Stimulated activated CD8-positive, alpha-beta memory T cell treated with anti-CD3 and anti-CD28 coated beads, Interleukin-4, amount 100 ng/mL, for 48 hours (primary cell): ENCODE results near the gene ANKDD1A.

Experiments
- DNase-seq: peaks from one replicate; pipeline ENCODE4 v3.0.0-alpha.2; 2020

ANKDD1A gene

DNA sequence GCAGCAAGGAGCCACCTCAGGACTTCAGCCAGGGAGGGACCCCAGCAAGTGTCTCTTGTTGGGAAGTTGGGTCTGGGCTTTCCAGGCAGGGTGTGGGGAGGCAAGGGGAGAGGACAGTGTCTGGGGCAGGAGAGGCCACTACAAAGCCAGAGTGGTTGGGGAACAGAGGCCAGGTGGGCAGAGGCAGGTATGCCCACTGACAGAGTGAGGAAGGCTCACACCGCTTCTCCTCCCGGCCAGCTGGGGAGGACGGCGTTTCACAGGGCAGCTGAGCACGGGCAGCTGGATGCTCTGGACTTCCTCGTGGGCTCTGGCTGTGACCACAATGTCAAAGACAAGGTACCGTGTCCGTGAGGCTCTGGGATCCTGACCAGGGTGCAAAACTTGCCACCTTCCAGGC, 15.0 kb downstream of the ANKDD1A start:
- DNase-seq = no peak

DNA sequence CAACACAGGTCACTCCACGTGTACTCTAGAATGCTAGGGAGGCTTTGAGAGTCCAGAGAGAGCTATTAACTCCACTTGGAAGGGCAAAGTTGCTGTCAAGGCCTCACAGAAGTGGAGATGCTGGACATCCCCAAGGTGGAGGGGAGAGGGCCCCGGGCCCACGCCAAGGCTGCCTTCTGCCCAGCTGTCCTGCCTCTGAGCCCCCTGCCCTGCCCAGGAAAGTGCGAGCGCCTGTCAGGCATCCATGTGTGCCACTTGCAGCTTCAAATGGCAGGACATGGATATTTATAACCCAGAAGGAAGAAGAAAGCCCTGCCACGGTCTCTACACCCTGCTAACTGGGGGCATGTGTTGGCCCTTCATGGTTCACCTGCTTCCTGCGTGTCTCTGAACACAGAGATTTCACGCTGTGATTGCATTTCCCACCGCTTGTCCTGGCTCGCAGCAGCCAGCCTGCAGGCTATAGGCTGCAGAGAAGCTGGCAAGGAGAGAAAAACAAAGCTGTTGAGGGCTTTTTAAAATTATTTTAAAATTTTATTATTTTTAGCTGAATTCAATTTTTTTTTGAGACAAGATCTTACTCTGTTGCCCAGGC, 17.0 kb downstream of the ANKDD1A start:
- no peak for DNase-seq

DNA sequence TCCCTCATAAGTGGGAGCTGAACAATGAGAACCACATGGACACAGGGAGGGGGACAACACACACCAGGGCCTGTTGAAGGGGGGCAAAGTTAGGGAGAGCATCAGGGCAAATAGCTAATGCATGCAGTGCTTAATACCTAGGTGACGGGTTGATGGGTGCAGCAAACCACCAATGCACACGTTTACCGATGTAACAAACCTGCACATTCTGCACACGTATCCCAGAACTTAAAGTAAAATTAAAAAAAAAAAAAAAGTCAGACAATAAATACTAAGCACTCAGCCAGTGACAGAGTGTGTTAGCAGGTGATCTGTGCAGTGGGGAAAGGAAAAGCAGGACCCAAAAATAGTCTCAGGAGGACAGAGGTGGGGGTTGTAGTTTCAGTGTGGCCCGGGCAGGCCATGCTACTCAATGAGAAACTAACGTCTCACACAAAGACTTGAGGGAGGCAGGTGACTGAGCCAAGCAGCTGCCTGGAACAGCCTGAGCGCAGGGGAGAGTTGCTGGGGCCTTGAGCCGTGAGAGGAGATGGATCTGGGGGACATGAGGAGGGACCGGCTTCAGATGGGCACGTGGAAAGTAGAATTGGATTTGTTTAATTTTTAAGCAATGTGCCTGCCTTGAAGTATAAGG, 18.4 kb downstream of the ANKDD1A start:
- no peak for DNase-seq

DNA sequence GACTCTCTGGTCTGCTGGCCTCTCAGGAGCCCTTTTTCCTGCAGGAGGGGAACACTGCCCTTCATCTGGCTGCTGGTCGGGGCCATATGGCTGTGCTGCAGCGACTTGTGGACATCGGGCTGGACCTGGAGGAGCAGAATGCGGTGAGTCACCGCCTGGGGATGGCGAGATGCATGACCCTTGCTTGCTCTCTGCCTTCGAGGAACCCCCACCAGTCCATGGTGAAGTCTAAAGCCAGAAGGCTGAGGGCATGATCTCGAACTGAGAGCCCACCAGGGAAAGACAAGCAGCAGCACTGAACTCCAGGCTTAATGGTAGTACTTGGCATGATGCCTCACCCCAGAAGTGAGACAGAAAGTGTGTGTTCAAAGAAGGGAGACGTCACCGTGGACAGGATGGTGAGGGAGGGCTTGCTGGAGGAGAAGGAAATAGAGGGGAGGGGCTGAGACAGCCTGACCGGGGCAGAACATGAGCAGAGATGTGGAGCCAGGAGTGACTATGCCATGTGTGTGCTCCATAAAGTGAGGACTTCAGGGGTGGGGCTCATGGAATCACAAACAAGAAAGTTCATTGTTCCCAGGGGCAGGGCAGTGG, 19.2 kb downstream of the ANKDD1A start:
- DNase-seq = no peak

DNA sequence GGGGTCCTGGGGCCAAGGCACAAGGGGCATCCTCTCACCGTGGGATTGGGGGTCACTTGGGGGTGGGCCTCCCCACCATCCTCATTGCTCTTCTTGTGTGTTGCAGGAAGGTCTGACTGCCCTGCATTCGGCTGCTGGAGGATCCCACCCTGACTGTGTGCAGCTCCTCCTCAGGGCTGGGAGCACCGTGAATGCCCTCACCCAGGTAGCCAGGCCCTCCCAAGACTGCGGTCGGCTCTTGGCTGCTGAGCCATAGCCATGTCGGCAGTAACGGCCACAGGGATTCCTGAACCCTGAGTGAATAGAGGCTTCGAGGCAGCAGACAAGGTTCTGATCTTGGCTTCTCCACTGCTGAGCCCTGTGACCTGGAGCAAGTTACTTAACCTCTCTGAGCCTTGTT, 19.7 kb downstream of the ANKDD1A start:
- no peak for DNase-seq

DNA sequence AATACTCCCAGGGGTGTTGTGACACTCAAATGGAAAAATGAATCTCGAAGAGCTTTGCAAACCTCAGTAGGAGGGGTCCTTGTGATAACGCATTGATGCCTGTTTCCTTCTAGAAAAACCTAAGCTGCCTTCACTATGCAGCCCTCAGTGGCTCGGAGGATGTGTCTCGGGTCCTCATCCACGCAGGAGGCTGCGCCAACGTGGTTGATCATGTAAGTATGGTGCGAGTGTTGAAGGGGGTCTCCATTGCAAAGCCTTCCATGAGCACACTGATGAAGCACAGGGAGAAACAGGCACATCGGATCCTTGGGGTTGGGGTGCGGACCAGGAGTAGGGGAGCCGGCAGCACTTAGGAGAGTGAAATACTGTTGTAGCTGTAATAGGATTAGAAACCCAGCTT, 22.3 kb downstream of the ANKDD1A start:
- no peak for DNase-seq

DNA sequence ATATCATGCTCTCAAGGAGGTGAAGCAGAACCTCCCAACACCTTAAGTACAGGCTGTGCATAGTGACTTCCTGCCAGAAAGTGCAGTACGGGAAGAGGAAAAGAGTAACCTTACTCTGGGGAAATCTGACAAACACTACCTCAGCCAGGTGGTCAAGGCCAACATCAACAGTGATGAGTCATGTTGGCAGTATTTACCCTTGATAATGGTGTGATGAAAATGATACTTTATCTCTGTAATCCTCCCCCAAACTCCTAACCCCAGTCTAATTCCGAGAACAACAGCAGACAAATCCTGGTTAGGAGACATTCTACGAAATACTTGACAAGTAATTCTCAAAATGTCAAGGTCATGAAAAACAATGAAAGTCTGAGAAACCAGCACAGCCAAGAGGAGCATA, 26.5 kb downstream of the ANKDD1A start:
- DNase-seq = no peak

DNA sequence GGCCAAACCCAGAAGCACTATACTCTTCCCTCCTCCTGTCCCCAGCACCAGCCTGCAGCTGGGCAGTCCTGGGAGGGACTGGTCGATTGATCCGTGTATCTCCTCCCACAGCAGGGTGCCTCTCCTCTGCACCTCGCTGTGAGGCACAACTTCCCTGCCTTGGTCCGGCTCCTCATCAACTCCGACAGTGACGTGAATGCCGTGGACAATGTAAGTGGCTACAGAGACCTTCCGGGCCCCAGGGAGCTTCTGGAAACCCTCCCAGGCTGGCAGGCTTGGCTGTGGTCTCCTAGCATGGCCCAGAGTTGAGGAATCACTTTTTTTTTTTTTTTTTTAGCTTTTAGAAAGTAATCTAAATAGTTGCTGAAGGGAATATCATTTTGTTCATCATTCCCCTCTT, 30.7 kb downstream of the ANKDD1A start:
- DNase-seq = no peak

DNA sequence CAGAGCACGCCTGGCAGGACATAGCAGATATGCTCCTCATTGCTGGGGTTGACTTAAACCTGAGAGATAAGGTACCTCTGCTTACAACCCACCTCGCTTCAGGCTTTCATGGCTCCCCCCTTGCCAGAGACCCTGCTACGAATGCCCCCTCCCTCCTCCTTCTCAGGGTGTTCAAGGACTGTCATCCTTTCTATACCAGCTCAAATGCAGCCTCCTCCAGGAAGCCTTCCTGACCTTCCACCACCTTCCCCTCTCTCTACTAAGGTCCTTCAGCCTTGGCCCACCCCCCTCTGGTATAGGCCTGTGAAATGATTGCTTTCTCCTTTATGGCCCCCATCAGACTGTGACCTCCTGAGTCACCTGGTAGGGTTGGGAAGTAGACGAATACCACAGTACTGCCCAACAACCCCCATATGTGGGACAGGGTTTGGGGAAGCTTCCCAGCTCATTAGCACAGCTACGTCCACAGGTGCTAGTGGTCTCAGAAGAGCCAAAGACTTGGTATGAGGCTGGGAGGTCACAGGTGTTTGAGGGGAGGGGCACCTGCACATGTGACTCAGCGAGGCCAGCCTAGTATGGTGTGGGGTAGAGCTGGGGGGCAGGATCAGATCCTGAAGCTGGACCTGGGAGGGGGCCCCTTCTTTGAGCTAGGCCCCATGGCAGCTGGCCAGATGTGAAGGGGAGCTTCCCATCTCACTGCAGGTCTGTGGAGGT, 32.0 kb downstream of the ANKDD1A start:
- no peak for DNase-seq

DNA sequence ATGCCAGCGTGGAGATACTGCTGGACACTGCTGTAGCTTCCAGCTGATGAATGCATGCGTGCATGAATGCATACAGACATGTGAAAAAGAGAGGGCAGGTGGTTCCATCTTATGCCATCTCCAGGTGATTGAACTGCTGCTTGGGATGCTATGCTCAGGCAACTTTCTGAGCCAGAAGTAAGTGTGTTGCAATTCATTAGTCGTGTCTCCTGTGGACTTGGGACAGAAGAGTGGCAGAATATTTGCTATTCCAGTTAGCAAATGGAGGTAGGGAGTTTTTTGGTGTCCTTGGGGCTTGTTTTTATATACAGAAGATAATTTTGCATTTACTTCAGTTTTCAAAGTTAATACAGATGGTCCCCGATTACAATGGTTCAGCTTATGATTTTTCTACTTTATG, 33.3 kb downstream of the ANKDD1A start:
- no peak for DNase-seq

DNA sequence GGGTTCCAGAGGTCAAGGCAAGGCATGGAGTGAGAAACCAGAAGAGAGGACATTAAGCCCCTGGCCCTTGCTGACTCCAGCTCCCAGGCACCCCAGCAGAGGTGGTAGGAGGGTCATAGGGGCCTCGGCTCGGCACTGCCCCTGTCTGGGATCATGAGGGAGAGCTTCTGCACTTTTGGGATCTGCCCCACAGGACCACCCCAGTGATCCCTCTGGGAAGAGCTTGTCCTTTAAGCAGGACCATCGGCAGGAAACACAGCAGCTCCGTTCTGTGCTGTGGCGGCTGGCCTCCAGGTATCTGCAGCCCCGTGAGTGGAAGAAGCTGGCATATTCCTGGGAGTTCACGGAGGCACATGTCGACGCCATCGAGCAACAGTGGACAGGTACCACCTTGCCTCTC, 35.5 kb downstream of the ANKDD1A start:
- no peak for DNase-seq

DNA sequence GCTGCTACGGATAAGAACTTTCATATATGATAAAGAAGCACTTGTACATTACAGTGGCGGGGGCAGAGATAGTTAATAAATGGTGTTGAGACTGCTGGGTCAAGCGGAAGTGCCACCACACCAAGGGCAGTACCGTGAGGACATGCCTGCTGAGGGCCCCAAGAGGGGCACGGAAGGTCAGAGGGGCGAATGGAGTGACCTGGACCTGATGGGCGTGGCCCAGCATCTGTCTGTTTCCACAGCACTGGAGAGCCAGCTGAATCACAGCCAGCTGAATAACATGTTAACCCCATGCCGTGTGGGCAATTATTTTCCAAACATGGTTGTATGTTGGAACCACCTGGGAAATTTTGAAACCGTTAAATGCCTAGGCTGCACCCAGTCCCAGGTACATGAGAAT, 37.2 kb downstream of the ANKDD1A start:
- DNase-seq = no peak

DNA sequence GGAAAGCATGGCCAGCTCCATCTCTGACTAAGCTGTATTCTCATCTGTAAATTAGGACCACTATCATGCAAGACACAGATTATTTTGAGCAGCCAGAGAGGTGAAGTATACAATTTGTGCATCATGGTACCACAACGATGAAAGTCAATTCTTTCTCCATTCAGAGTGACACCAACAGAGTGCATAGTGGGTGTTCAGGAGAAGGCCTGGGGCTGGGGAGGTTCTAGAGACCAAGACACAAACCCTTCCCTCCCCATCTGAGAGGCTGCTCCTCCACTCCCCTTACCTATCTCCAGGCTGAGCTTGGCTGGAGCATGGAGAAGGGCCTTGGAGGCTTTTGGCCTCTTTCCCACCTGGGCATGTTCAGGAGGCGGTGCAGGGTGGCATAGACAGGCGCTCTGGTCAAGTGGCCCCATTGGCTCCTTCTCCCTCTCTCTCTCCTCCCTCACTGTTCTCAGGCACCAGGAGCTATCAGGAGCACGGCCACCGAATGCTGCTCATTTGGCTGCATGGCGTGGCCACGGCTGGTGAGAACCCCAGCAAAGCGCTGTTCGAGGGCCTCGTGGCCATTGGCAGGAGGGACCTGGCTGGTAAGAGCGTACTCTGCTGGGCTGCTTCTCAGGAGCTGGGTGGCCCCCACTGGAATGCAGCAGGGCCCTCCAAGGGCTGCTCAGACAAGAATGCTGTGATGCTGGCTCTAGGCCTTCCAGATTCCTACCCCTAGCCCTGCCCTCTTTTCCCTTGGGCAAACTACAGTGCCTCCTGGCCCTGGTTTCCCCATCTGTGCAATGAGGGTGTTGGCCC, 37.9 kb downstream of the ANKDD1A start:
- DNase-seq = no peak

DNA sequence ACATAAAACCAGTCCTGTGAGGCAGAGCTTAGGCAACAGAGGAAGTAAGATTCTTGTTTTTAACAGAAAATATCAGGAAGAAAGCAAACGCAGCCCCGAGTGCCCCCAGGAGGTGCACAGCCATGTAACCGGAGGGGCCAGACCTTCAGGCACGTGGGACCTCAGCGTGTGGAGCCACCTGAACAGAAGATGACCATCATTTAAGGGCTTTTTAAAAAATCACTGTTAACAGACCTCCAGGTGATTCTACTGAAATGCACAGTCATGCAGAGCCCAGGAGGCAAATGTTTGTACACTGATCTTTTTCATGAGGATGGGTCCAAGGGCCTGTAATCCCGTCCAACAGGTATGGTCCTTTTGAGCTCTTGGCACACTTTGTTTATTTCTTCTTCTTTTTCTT, 39.2 kb downstream of the ANKDD1A start:
- DNase-seq = no peak

DNA sequence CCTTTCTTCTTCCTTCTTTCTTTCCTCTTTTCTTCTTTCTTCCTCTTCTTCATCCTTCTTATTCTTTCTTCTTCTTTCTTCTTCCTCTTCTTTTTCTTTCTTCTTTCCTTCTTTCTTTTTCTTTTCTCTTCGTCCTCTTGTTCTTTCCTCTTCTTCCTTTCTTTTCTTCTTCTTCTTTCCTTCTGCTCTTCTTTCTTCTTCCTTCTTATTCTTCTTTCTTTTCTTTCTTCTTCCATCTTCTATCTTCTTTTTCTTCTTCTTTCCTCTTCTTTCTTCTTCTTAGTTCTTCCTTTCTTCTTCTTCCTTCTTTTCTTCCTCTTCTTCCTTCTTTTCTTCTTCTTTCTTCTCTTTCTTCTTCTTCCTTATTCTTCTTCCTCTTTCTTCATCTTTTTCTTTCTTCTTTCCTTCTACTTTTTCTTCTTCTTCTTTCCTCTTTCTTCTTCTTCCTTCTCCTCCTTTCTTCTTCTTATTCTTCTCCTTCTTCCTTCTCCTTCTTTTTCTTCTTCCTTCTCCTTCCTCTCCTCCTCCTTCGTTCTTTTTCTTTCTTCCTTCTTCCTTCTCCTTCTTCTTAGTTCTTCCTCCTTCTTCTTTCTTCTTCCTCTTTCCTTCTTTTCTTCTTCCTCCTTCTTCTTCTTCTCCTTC, 40.2 kb downstream of the ANKDD1A start:
- no peak for DNase-seq

DNA sequence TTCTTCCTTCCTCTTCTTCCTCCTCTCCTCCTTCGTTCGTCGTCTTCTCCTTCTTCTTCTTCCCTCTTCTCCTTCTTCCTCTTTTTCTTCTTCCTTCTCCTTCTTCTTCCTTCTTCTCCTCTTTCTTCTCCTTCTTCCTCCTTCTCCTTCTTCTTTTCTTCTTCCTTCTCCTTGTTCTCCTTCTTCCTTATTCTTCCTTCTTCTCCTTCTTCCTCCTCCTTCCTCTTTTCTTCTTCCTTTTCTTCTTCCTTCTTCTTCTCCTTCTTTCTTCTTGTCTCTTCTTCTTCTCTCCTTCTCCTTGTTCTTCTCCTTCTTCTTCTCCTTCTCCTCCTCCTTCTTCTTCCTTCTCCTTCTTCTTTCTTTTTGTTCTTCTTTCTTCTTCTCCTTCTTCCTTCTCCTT, 42.7 kb downstream of the ANKDD1A start:
- DNase-seq = no peak

DNA sequence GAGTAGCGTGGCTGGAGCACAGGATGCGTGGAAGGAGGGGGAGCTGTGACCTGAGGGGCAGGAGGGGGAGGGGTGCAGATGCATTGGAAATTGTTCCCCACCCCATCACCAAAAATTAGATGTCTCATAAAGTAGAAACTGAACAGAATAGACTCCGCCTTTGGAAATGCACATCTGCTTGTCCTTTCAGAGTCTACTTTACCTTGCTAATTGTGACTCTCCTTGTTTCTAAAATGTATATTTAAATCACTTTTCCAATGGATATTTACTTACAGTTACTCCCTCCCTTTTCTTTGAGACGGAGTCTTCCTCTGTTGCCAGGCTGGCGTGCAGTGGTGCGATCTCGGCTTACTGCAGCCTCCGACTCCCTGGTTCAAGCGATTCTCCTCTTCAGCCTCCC, 47.4 kb downstream of the ANKDD1A start:
- no peak for DNase-seq

DNA sequence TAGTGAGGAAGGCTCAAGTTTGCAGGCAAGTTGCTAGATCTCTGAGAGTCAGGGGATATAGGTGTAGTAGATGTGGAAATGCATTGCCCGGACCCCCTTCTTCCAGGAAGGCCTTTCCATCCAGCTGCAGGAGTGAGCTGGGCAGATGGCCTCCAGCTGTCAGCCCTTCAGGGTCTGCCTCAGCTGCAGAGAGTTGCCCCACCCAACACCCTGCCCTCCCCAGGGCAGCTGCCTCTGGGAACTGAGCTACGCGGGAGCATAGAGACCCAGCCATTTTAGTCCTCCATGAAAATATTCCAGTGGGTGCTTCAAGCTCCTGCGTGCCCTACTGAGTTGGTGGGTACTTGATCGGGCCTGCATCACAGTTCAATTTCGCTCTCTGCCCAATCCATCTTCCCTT, 48.5 kb downstream of the ANKDD1A start:
- no peak for DNase-seq

DNA sequence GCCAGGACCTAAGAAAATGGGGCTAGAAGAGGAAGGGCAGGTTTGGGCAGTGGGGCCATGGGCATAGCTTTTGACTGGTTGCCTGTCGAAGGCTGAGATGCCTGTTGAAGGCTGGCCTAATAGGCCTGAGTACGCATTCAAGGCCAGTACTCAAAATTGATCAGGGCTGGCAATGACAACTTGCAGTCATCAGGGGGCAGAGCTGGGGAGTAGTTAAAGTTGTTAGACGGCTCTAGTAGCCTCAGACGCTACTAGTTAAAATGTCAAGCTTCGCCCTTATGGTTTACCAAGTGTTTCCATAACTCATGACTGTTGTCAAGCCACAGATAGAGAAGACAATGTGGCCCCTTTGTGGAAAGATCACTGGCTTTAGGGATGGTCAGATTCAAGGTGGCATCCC, 49.3 kb downstream of the ANKDD1A start:
- no peak for DNase-seq

DNA sequence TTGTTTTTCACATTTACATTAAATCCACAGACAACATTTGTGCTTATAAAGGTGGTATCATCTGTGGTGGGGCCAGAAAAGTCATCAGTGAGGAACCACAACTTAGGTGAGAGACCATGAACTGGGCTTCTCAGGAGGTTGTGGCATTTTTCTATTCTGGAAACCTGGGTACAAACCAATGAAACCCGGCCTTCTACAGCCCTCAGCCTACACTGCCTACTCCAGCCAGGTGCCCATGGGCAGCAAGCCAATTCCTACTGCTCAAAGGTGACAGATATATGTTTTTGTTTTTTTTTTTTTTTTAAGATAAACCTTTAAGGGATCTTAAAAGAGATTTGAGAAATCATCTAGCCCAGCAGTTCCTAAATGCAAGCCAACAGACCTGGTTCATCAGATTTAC, 57.7 kb downstream of the ANKDD1A start:
- no peak for DNase-seq

DNA sequence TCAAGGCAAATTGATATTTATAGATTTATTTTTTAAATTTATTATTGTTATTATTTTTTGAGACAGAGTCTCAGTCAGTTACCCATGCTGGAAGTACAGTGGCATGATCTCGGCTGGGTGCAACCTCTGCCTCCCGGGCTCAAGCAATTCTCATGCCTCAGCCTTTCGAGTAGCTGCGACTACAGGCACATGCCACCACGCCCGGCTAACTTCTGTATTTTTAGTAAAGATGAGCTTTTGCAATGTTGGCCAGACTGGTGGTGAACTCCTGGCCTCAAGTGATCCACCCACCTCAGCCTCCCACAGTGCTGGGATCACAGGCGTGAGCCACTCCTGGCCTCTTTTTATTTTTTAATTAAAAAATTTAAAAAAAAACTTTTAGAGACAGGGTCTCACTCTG, 59.0 kb downstream of the ANKDD1A start:
- no peak for DNase-seq

DNA sequence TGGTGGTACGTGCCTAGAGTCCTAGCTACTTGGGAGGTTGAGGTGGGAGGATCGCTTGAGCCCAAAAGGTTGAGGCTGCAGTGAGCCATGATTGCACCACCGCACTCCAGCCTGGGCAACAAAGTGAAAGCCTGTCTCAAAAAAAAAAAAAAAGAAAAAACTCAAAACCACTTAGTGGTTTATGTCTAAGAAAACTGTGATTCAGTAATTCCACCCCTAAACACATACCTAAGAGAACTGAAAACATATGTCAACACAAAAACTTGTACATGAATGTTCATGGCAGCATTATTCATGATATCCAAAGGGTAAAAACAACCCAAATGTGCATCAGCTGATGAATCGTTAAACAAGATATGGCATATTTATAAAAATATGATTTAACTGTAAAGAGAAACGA, 63.7 kb downstream of the ANKDD1A start:
- DNase-seq = no peak

DNA sequence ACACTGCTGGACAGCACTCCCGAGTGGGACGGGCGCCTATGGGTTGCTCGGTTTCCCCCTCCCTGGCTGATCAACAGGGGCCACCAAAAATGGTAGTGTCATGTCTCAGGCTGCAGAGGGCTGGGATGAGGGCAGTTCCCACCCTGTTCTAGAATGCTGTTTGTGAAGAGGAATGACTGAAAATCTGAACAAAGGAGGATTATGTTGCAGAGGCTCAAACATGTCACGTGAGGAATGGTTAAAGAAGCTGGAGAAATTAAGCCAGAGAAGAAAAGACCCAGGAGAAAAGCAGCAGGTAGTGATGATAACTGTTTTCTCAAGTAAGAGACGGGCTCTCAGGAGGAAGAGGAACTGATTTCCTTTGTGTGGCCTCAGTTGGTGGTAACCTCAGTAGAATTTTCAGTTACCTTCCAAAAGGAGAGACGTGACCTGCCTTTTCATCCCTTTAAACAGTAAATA, 67.6 kb downstream of the ANKDD1A start:
- no peak for DNase-seq
